Measurements from ENCODE around the gene AGTRAP. TPM values are rescaled to one million over a fixed set of nuclear protein-coding genes. Genes with fewer than 3 reads are reported as not detected.

AGTRAP gene
- total and polyA plus RNA-seq, 9 of the 15 experiments (the other 6 are each of a cell fraction or from before 2014, with no cell fraction given) = 26.8 to 105 (median 57.5) TPM

GRCh38 chr1:11790880-11791715 lies 55.2 kb downstream of the AGTRAP start (continued):
- 0 out of 2 replicates have a peak, but pooled peaks have one; percentile 43 for TF ChIP-seq ZNF609 (CRISPR knock-in tag; IDR thresholded peaks at IDR 0.05; ENCODE audit: borderline replicate concordance)
- TF ChIP-seq RFX7 (CRISPR knock-in tag; IDR thresholded peaks at IDR 0.05) = no peak
- no peak for TF ChIP-seq CBFB (CRISPR knock-in tag; IDR thresholded peaks at IDR 0.05)
- TF ChIP-seq TARDBP (IDR thresholded peaks at IDR 0.05) = no peak
- TF ChIP-seq MEF2D (tag; conservative IDR thresholded peaks at IDR 0.05; ENCODE audit: low read depth) = peak; percentile 95
- TF ChIP-seq ZNF76 (CRISPR knock-in tag; IDR thresholded peaks at IDR 0.05; ENCODE audit: borderline replicate concordance) = no peak
- TF ChIP-seq, protein P1, sequence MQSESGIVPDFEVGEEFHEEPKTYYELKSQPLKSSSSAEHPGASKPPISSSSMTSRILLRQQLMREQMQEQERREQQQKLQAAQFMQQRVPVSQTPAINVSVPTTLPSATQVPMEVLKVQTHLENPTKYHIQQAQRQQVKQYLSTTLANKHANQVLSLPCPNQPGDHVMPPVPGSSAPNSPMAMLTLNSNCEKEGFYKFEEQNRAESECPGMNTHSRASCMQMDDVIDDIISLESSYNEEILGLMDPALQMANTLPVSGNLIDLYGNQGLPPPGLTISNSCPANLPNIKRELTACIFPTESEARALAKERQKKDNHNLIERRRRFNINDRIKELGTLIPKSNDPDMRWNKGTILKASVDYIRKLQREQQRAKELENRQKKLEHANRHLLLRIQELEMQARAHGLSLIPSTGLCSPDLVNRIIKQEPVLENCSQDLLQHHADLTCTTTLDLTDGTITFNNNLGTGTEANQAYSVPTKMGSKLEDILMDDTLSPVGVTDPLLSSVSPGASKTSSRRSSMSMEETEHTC (IDR thresholded peaks at IDR 0.05) = no peak
- no peak for TF ChIP-seq ZNF740 (CRISPR knock-in tag; IDR thresholded peaks at IDR 0.05)
- TF ChIP-seq ZNF740 (tag; IDR thresholded peaks at IDR 0.05) = no peak
- no peak for TF ChIP-seq TFAM (CRISPR knock-in tag; conservative IDR thresholded peaks at IDR 0.05)
- no peak for TF ChIP-seq KAT7 (CRISPR knock-in tag; IDR thresholded peaks at IDR 0.05; ENCODE audit: borderline replicate concordance)
- no peak for TF ChIP-seq ELF2 (CRISPR knock-in tag; IDR thresholded peaks at IDR 0.05)
- no peak for TF ChIP-seq USF2 (CRISPR knock-in tag; IDR thresholded peaks at IDR 0.05)
- TF ChIP-seq GTF2F1 (IDR thresholded peaks at IDR 0.05; ENCODE audit: low read depth, low read length) = no peak
- TF ChIP-seq MBD2 (IDR thresholded peaks at IDR 0.05; ENCODE audit: borderline replicate concordance, low read depth) = peak; percentile 45; the same call in 1 of the 2 replicates
- no peak for TF ChIP-seq SREBF2 (CRISPR knock-in tag; IDR thresholded peaks at IDR 0.05)
- no peak for TF ChIP-seq SREBF1 (IDR thresholded peaks at IDR 0.05; ENCODE audit: borderline replicate concordance, low read depth, low read length)
- peak; percentile 67; the same call in 1 of the 2 replicates for TF ChIP-seq NR2C1 (IDR thresholded peaks at IDR 0.05)
- peak; percentile 66; the same call in 1 of the 2 replicates for TF ChIP-seq NR2C1 (tag; IDR thresholded peaks at IDR 0.05)
- TF ChIP-seq SMAD4 (CRISPR knock-in tag; conservative IDR thresholded peaks at IDR 0.05) = 0 out of 2 replicates have a peak, but pooled peaks have one; percentile 52
- no peak for TF ChIP-seq FUS (optimal IDR thresholded peaks at IDR 0.05; ENCODE audit: low read depth, low read length)
